ENCODE data around the gene ZBTB7A.

The ZBTB7A gene

GRCh38 chr19:4114181-4114580, 47.5 kb upstream of the ZBTB7A start:
- TF ChIP-seq, protein P1, sequence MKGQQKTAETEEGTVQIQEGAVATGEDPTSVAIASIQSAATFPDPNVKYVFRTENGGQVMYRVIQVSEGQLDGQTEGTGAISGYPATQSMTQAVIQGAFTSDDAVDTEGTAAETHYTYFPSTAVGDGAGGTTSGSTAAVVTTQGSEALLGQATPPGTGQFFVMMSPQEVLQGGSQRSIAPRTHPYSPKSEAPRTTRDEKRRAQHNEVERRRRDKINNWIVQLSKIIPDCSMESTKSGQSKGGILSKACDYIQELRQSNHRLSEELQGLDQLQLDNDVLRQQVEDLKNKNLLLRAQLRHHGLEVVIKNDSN (IDR thresholded peaks at IDR 0.05): no peak
- TF ChIP-seq, protein P2, sequence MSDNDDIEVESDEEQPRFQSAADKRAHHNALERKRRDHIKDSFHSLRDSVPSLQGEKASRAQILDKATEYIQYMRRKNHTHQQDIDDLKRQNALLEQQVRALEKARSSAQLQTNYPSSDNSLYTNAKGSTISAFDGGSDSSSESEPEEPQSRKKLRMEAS (IDR thresholded peaks at IDR 0.05): no peak
- TF ChIP-seq CREB1 (IDR thresholded peaks at IDR 0.05; ENCODE audit: low read depth) (no peak), EP300 (IDR thresholded peaks at IDR 0.05; ENCODE audit: borderline replicate concordance) (no peak), TAF1 (IDR thresholded peaks at IDR 0.05; ENCODE audit: low read depth) (no peak), ZBTB7A (IDR thresholded peaks at IDR 0.05; ENCODE audit: low read depth) (no peak), NFIC (IDR thresholded peaks at IDR 0.05) (no peak), YY1 (IDR thresholded peaks at IDR 0.05; ENCODE audit: low read depth) (no peak)

GRCh38 chr19:4113398-4114088, 46.8 kb upstream of the ZBTB7A start:
- TF ChIP-seq YY1 (IDR thresholded peaks at IDR 0.05; ENCODE audit: low read depth) (no peak), NFIC (IDR thresholded peaks at IDR 0.05) (no peak), TCF12 (IDR thresholded peaks at IDR 0.05; ENCODE audit: low read depth) (no peak), EGR1 (IDR thresholded peaks at IDR 0.05) (no peak), CREB1 (IDR thresholded peaks at IDR 0.05; ENCODE audit: low read depth) (no peak)

GRCh38 chr19:4112367-4112766, 45.7 kb upstream of the ZBTB7A start:
- TF ChIP-seq EP300 (IDR thresholded peaks at IDR 0.05; ENCODE audit: borderline replicate concordance): no peak
- TF ChIP-seq FOXM1 (IDR thresholded peaks at IDR 0.05; ENCODE audit: borderline replicate concordance, low read depth): no peak
- TF ChIP-seq, protein P2 (IDR thresholded peaks at IDR 0.05): no peak
- no peak for TF ChIP-seq CEBPB (IDR thresholded peaks at IDR 0.05)
- no peak for TF ChIP-seq RAD21 (IDR thresholded peaks at IDR 0.05; ENCODE audit: low read depth)

- no peak for TF ChIP-seq CREB1 (IDR thresholded peaks at IDR 0.05; ENCODE audit: low read depth)
- TF ChIP-seq RAD21 (IDR thresholded peaks at IDR 0.05; ENCODE audit: low read depth): no peak
- no peak for TF ChIP-seq REST (IDR thresholded peaks at IDR 0.05; ENCODE audit: low read depth)
- TF ChIP-seq NFIC (IDR thresholded peaks at IDR 0.05): no peak
- TF ChIP-seq TCF12 (IDR thresholded peaks at IDR 0.05; ENCODE audit: low read depth): no peak
- no peak for TF ChIP-seq TAF1 (IDR thresholded peaks at IDR 0.05; ENCODE audit: low read depth)
- TF ChIP-seq FOXM1 (IDR thresholded peaks at IDR 0.05; ENCODE audit: borderline replicate concordance, low read depth): no peak
- TF ChIP-seq ZBTB7A (IDR thresholded peaks at IDR 0.05; ENCODE audit: low read depth): no peak
- no peak for TF ChIP-seq EGR1 (IDR thresholded peaks at IDR 0.05)
- TF ChIP-seq EP300 (IDR thresholded peaks at IDR 0.05; ENCODE audit: borderline replicate concordance): no peak
- TF ChIP-seq, protein P1 (IDR thresholded peaks at IDR 0.05): no peak
- TF ChIP-seq CEBPB (IDR thresholded peaks at IDR 0.05): no peak
- TF ChIP-seq YY1 (IDR thresholded peaks at IDR 0.05; ENCODE audit: low read depth): no peak
- no peak for TF ChIP-seq TEAD4 (IDR thresholded peaks at IDR 0.05)
- TF ChIP-seq, protein P2 (IDR thresholded peaks at IDR 0.05): no peak
Observed at GRCh38 chr19:4109626-4109945, 42.9 kb upstream of the ZBTB7A start.

DNA sequence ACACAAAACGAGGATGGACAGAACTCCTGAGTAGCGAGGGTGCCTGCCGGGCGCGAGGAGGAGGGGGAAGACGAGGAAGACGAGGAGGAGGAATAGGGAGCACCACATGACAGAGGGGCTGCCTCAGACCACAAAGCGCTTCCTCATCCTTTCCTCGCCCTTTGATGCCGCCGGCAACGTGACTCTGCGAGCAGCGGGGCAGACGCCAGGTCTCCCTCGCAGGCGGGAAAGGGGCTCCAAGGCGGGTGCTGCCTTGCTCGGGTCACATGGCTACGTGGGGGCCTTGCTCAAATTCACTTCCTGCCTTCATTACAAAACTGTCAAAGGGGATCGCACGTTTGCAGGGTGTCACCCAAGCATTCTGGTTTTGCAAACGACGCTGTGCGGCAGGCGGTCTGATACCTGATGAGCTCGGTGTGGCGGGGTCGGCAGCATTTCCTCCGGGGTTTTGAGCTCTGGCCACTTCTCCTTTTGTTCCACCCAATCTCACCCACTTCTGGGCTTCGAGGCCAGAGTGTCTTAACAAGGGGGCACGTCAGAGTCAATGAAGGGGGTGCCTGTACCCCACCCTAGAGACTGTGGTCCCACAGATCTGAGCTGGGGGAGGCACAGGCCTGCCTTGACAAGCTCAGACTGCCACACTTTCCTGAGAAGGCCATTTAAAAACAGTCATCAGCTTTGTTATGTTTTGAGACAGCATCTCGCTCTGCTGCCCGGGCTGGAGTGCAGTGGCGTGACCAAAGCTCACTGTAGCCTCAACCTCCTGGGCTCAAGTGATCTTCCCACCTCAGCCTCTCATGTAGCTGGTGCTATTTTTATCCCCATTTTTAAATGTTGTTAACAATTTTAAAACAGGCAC, 42.3 kb upstream of the ZBTB7A start:
- TF ChIP-seq, protein P2 (IDR thresholded peaks at IDR 0.05): no peak
- no peak for TF ChIP-seq RAD21 (IDR thresholded peaks at IDR 0.05; ENCODE audit: low read depth)
- TF ChIP-seq EGR1 (IDR thresholded peaks at IDR 0.05): no peak
- no peak for TF ChIP-seq REST (IDR thresholded peaks at IDR 0.05; ENCODE audit: low read depth)
- no peak for TF ChIP-seq EP300 (IDR thresholded peaks at IDR 0.05; ENCODE audit: borderline replicate concordance)
- no peak for TF ChIP-seq YY1 (IDR thresholded peaks at IDR 0.05; ENCODE audit: low read depth)
- TF ChIP-seq, protein P1 (IDR thresholded peaks at IDR 0.05): no peak
- TF ChIP-seq CREB1 (IDR thresholded peaks at IDR 0.05; ENCODE audit: low read depth): no peak
- no peak for TF ChIP-seq TEAD4 (IDR thresholded peaks at IDR 0.05)
- TF ChIP-seq TAF1 (IDR thresholded peaks at IDR 0.05; ENCODE audit: low read depth): no peak
- no peak for TF ChIP-seq ZBTB7A (IDR thresholded peaks at IDR 0.05; ENCODE audit: low read depth)
- no peak for TF ChIP-seq FOXM1 (IDR thresholded peaks at IDR 0.05; ENCODE audit: borderline replicate concordance, low read depth)
